H9 (cell line): ENCODE results near the gene COX17. TPM values are rescaled to one million over a fixed set of nuclear protein-coding genes. Genes with fewer than 3 reads are reported as not detected.

Source experiments
- DNase-seq: peaks from one replicate; pipeline ENCODE4 v3.0.0-alpha.2; 2017
- H2AFZ ChIP-seq: one replicate; pipeline ENCODE4 v1.6.1; 2013; ENCODE audit warnings: mild to moderate bottlenecking, low read length, control low read depth, moderate library complexity
- H2AK5ac ChIP-seq: 2 replicates; pipeline ENCODE4 v1.6.1; 2013; ENCODE audit warnings: low read length, control low read depth, mixed read lengths; ENCODE audit not compliant: insufficient read length
- H2BK120ac ChIP-seq: one replicate; pipeline ENCODE4 v1.6.1; 2013; ENCODE audit warnings: low read depth, mild to moderate bottlenecking, low read length, control low read depth, inconsistent platforms; ENCODE audit not compliant: poor library complexity, severe bottlenecking
- H2BK12ac ChIP-seq: 2 replicates; pipeline ENCODE4 v1.6.1; 2013; ENCODE audit warnings: low read length, control low read depth, mixed read lengths, low read depth; ENCODE audit not compliant: insufficient read length
- H2BK15ac ChIP-seq: 2 replicates; pipeline ENCODE4 v1.6.1; 2013; ENCODE audit warnings: low read depth, low read length, control low read depth
- H2BK20ac ChIP-seq: one replicate; pipeline ENCODE4 v1.6.1; 2013; ENCODE audit warnings: low read depth, mild to moderate bottlenecking, low read length, control low read depth, inconsistent platforms; ENCODE audit not compliant: poor library complexity, severe bottlenecking
- H2BK5ac ChIP-seq: 2 replicates; pipeline ENCODE4 v1.6.1; 2013; ENCODE audit warnings: low read length, control low read depth, mixed read lengths; ENCODE audit not compliant: insufficient read length
- H3K14ac ChIP-seq: 2 replicates; pipeline ENCODE4 v1.6.1; 2013; ENCODE audit warnings: low read length, control low read depth; ENCODE audit not compliant: insufficient read depth
- H3K18ac ChIP-seq: 2 replicates; pipeline ENCODE4 v1.6.1; 2013; ENCODE audit warnings: low read depth, mild to moderate bottlenecking, mixed read lengths, low read length, control low read depth; ENCODE audit not compliant: insufficient read length
- H3K23ac ChIP-seq: 2 replicates; pipeline ENCODE4 v1.6.1; 2013; ENCODE audit warnings: low read length, control low read depth, mixed read lengths, low read depth; ENCODE audit not compliant: insufficient read length
- H3K23me2 ChIP-seq: 2 replicates; pipeline ENCODE4 v1.6.1; 2013; ENCODE audit warnings: low read depth, mild to moderate bottlenecking, mixed read lengths, low read length, control low read depth; ENCODE audit not compliant: insufficient read length, poor library complexity, severe bottlenecking
- H3K27ac ChIP-seq: 2 replicates; pipeline ENCODE4 v1.5.1; 2013; ENCODE audit warnings: low read length, control low read depth, mixed read lengths, low read depth; ENCODE audit not compliant: insufficient read length
- H3K27me3 ChIP-seq: 2 replicates; pipeline ENCODE4 v1.6.1; 2013; ENCODE audit warnings: low read length, control low read depth, inconsistent platforms; ENCODE audit not compliant: insufficient read depth
- H3K4ac ChIP-seq: 2 replicates; pipeline ENCODE4 v1.6.1; 2013; ENCODE audit warnings: low read depth, mild to moderate bottlenecking, control low read depth, inconsistent platforms, low read length, moderate library complexity
- H3K4me1 ChIP-seq: 2 replicates; pipeline ENCODE4 v1.6.1; 2013; ENCODE audit warnings: low read length, control low read depth, inconsistent platforms; ENCODE audit not compliant: insufficient read depth
- H3K4me2 ChIP-seq: 2 replicates; pipeline ENCODE4 v1.6.1; 2013; ENCODE audit warnings: low read length, control low read depth, mixed read lengths; ENCODE audit not compliant: insufficient read length, insufficient read depth
- H3K56ac ChIP-seq: 2 replicates; pipeline ENCODE4 v1.6.1; 2013; ENCODE audit warnings: low read depth, mild to moderate bottlenecking, mixed read lengths, low read length, control low read depth; ENCODE audit not compliant: insufficient read length
- H3K79me1 ChIP-seq: 2 replicates; pipeline ENCODE4 v1.6.1; 2013; ENCODE audit warnings: low read depth, mild to moderate bottlenecking, moderate library complexity, low read length, control low read depth, inconsistent platforms; ENCODE audit not compliant: insufficient read depth, poor library complexity, severe bottlenecking
- H3K79me2 ChIP-seq: 2 replicates; pipeline ENCODE4 v1.6.1; 2013; ENCODE audit warnings: low read length, control low read depth, inconsistent platforms; ENCODE audit not compliant: insufficient read depth
- H3K9ac ChIP-seq: 2 replicates; pipeline ENCODE4 v1.6.1; 2013; ENCODE audit warnings: low read length, control low read depth, mixed read lengths; ENCODE audit not compliant: insufficient read length; ENCODE audit errors: extremely low read depth
- H3K9me3 ChIP-seq: one replicate; pipeline ENCODE4 v1.6.1; 2013; ENCODE audit warnings: low read depth, low read length, inconsistent platforms; ENCODE audit not compliant: control insufficient read depth
- H3T11ph ChIP-seq: one replicate; pipeline ENCODE4 v1.6.1; 2013; ENCODE audit warnings: mild to moderate bottlenecking, low read length, control low read depth, inconsistent platforms
- H4K20me1 ChIP-seq: one replicate; pipeline ENCODE4 v1.6.1; 2013; ENCODE audit not compliant: control insufficient read depth, insufficient read length, insufficient read depth
- H4K5ac ChIP-seq: 2 replicates; pipeline ENCODE4 v1.6.1; 2013; ENCODE audit warnings: low read depth, mild to moderate bottlenecking, mixed read lengths, low read length, control low read depth; ENCODE audit not compliant: insufficient read length
- H4K8ac ChIP-seq: replicated peaks from 2 replicates; pipeline ENCODE4 v1.6.1; 2013; ENCODE audit warnings: low read length, control low read depth, mixed read lengths, low read depth; ENCODE audit not compliant: insufficient read length
- H4K91ac ChIP-seq: 2 replicates; pipeline ENCODE4 v1.6.1; 2013; ENCODE audit warnings: low read depth, mild to moderate bottlenecking, moderate library complexity, mixed read lengths, low read length, control low read depth; ENCODE audit not compliant: insufficient read length
- H3K27ac Mint-ChIP-seq, 3 experiments: 2 replicates in 2 of 3; 3 replicates in 1 of 3; pipeline ENCODE4 v1.8.0; 2020 to 2021; ENCODE audit warnings: mixed read lengths in 3 of 3, mild to moderate bottlenecking in 1 of 3, moderate library complexity in 1 of 3
- H3K27me3 Mint-ChIP-seq: 2 replicates; pipeline ENCODE4 v1.8.0; 2021; ENCODE audit warnings: low read depth, mild to moderate bottlenecking, moderate library complexity, mixed read lengths
- H3K36me3 Mint-ChIP-seq, 3 experiments: 2 replicates in 2 of 3; 3 replicates in 1 of 3; pipeline ENCODE4 v1.8.0; 2020 to 2021; ENCODE audit warnings: low read depth in 3 of 3, mixed read lengths in 3 of 3; ENCODE audit not compliant: insufficient read depth in 1 of 3
- H3K4me1 Mint-ChIP-seq, 2 experiments: 2 replicates each; pipeline ENCODE4 v1.8.0; 2020; ENCODE audit warnings: mixed read lengths in 2 of 2
- H3K4me3 Mint-ChIP-seq, 2 experiments: 2 replicates in 1 of 2; 3 replicates in 1 of 2; pipeline ENCODE4 v1.8.0; 2020 to 2021; ENCODE audit warnings: mild to moderate bottlenecking in 2 of 2, mixed read lengths in 2 of 2, moderate library complexity in 1 of 2
- H3K9me3 Mint-ChIP-seq, 2 experiments: 2 replicates in 1 of 2; 3 replicates in 1 of 2; pipeline ENCODE4 v1.8.0; 2020; ENCODE audit warnings: mild to moderate bottlenecking in 2 of 2, mixed read lengths in 2 of 2, moderate library complexity in 1 of 2
- CTCF ChIP-seq: fragments of 200-600 bp; sonication (generic); conservative IDR thresholded peaks from 3 replicates; pipeline ENCODE4 v1.8.0; 2021; ENCODE audit warnings: antibody characterized with exemption, mild to moderate bottlenecking
- WGBS: extraction: QIAGEN DNeasy Blood & Tissue Kit; methylation state at CpG from one replicate; pipeline ENCODE4 v1.1.7; 2013; ENCODE audit warnings: missing lambda C conversion rate, low lambda C conversion rate, mixed read lengths; ENCODE audit not compliant: insufficient read length; ENCODE audit errors: extremely low coverage; 5-methylcytosine and 5-hydroxymethylcytosine counted together
- total RNA-seq: library from RNA; stranded (reverse); gene quantifications from 2 replicates; pipeline ENCODE4 v1.2.1, GENCODE V29; 2021

The COX17 gene
- total RNA-seq, 1 experiment from 2014 or later: 47.0 TPM

GRCh38 chr3:119716998-119717397, 39.8 kb upstream of the COX17 start:
- Histone ChIP-seq H3K79me2 (no peaks in the 10 kb centered on the region), H2AK5ac (no peak overlapping the region), H4K8ac (no peak overlapping the region), H3K23ac (no peak overlapping the region), H3K27ac (no peak overlapping the region), H3K18ac (no peak overlapping the region), H3K9ac (no peak overlapping the region), H2BK120ac (no peak overlapping the region), H4K91ac (no peak overlapping the region), H3K27me3 (no peaks in the 10 kb centered on the region), H2BK5ac (no peak overlapping the region), H2AFZ (no peak overlapping the region), H3K23me2 (no peaks in the 10 kb centered on the region), H3K4me2 (no peak overlapping the region), H4K20me1 (no peaks in the 10 kb centered on the region), H4K5ac (no peak overlapping the region), H2BK20ac (no peak overlapping the region), H2BK12ac (no peak overlapping the region), H3K79me1 (no peaks in the 10 kb centered on the region), H3K4ac (no peak overlapping the region), H3T11ph (no peak overlapping the region), H3K14ac (no peak overlapping the region), H3K9me3 (no peaks in the 10 kb centered on the region), H3K56ac (no peak overlapping the region), H3K4me1 (no peaks in the 10 kb centered on the region), H2BK15ac (no peak overlapping the region)
- no peak for TF ChIP-seq CTCF
- Mint-ChIP-seq H3K36me3 (no peaks in the 10 kb centered on the region; a peak in 2 of 7 replicates), H3K4me3 (no peak overlapping the region), H3K27ac (no peak overlapping the region; a peak in 1 of 7 replicates), H3K9me3 (no peaks in the 10 kb centered on the region), H3K27me3 (peaks cover 2% of the 10 kb centered on the region; the same call in 1 of the 2 replicates), H3K4me1 (no peaks in the 10 kb centered on the region)
- no CpG with 5 or more reads among the region's 3 CpGs for WGBS
- no peak for DNase-seq
